22Rv1 (cell line): ENCODE results near the gene AGO3.
"Not testable (repeated sequence)": the region's sequence is repeated elsewhere in the genome, so short reads cannot be mapped to it uniquely, and the experiment has no call there.

Experiments
- H3K27ac ChIP-seq: fragments of 450-650 bp; 2 replicates; pipeline ENCODE4 v1.5.1; 2017
- CTCF ChIP-seq: fragments of 450-650 bp; IDR thresholded peaks from 2 replicates; pipeline ENCODE4 v1.5.1; 2017; ENCODE audit warnings: mild to moderate bottlenecking
- ZFX ChIP-seq: fragments of 450-650 bp; IDR thresholded peaks from 2 replicates; pipeline ENCODE4 v1.6.1; 2017; ENCODE audit warnings: antibody characterized with exemption, borderline replicate concordance

The AGO3 gene

DNA sequence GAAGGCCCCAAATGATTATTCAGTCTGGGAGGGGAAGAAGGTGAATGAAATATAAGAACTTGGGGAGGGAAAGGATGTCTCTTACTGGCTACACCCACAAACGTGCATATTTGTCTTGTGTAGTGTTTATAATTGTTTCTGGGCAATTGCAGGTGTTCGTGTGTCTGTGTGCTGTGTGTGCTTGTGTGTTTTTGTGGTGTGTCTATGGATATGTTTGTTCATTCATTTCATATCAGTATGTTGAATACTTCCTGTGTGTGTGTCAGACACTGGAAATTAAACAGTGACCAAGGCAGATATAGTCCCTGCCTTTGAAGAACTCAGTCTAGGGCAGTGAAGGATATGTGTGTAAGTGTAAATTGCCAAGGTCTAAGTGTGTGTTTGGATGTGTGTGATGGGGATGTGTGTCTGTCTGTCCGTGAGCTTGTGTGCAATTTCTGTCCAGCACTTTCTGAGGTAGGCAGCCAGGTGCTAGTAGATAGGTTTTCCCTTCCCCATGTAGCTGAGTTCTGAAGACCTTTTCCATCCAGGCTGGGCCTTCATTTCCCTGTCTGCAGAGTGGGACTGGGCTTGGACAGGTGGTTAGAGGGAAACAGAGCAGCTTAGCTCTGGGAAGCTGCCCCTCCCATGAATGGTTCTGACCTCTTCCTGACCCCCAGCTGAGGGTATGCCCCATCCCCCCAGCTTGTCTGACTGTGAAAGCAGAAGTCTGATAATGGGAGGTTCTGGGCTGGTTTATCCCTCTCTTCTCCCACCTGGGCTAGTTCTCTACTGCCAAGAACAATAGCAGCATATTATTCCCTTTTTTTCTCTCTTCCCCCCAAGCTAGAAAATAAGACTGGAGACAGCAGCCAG, 44.1 kb upstream of the AGO3 start:
- TF ChIP-seq CTCF (no peak), ZFX (no peak)
- H3K27ac ChIP-seq = no peak overlapping the region

DNA sequence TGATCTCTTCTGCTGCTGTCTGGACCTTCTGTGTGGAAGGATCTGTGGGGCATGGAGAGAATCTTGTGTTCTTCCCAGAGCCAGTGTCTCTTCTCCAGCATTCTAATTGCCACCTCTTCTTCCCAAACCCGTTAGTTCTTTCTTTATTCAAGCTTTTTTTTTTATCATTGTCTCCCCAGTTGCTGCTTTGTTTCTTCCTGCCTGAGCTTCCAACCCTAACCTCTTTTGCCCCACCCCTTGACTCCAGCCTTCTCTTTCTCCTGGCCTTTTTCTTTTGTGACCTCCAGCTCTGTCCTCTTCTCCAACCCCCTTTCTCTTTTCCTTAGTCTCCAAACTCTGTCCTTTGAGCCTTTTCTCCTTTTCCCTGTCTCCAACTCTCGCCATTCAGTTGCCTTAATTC, 43.4 kb upstream of the AGO3 start:
- TF ChIP-seq CTCF (no peak), ZFX (no peak)
- no peak overlapping the region for H3K27ac ChIP-seq

DNA sequence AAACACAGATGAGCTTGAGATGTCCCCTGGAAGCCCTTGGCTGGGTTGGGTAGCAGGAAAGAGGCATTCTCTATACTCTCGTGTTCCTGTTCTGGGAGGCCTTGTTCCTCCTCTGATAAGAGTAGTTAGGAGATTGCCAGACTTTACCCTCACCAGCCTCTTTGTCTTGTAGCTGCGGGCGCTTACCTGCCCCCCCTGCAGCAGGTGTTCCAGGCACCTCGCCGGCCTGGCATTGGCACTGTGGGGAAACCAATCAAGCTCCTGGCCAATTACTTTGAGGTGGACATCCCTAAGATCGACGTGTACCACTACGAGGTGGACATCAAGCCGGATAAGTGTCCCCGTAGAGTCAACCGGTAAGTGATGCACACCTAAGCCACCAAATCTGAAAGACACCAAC, 42.6 kb upstream of the AGO3 start:
- H3K27ac ChIP-seq = no peak overlapping the region

GRCh38 chr1:35888981-35889380, 41.9 kb upstream of the AGO3 start:
- not testable (repeated sequence) for H3K27ac ChIP-seq

More for the DNA sequence above, 42.6 kb upstream of the AGO3 start:
- TF ChIP-seq CTCF = no peak
- no peak for TF ChIP-seq ZFX

DNA sequence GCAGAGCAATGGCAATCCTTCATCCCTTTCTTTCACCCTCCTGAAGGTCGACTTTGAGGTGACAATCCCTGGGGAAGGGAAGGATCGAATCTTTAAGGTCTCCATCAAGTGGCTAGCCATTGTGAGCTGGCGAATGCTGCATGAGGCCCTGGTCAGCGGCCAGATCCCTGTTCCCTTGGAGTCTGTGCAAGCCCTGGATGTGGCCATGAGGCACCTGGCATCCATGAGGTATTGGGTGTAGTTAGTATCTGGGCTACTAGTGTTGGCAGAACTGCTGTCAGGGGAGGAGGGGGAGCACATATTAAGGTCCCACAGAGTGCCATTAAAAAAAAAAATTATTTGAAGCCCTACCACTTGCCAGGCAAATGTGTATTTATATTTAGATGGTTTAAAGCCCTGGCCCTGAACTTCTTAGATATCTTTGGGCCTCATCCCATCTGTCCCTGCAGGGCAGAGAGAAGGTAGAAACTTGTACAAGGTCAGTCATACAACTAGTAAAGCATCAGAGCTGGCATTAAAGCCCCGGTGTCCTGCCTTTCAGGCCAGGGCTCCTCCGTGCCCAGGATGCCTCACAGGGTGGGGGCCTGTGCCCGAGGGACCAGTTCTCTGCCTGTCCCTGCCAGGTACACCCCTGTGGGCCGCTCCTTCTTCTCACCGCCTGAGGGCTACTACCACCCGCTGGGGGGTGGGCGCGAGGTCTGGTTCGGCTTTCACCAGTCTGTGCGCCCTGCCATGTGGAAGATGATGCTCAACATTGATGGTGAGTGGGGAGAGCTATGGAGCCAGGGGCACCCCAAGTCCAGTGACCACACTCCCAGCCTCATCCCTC, 37.6 kb upstream of the AGO3 start:
- no peak for TF ChIP-seq ZFX
- no peak for TF ChIP-seq CTCF
- no peak overlapping the region for H3K27ac ChIP-seq

DNA sequence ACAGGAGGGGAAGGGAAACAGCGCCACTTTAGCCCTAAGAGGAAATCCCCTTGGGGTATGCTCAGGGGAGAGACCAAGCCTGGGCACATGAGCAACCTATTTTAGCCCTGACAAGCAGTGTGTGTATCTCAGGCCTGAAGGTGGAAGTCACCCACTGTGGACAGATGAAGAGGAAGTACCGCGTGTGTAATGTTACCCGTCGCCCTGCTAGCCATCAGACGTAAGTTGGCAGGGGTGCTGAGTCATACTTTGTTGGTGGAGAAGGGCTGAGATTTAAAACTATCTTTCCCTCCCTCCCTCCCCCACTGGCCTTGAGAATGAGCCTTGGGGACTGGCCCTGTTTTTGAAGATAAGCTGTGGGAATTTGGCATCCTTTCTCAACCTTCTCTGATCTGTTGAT, 36.7 kb upstream of the AGO3 start:
- H3K27ac ChIP-seq = no peak overlapping the region
- TF ChIP-seq ZFX (no peak), CTCF (no peak)

DNA sequence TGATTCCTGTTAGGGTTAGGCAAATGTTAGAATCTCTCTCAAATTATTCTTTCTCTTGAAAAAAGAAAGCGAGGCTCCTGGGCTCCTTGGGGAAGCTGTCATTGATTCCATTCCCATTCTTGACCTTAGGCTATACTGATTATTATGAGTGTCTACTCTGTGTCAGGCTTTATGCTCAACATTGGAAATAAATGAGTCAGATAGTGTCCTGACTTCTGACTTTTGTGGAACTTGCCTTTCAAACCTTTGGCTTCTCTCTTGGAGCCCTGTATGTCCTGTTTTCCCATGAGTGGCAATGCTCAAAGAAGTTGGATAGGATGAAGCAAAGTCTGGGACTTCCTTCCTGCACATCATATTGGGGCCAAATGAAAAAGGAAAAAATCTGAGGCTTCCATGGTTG, 36.2 kb upstream of the AGO3 start:
- H3K27ac ChIP-seq = no peak overlapping the region
- TF ChIP-seq ZFX (no peak), CTCF (no peak)
